HepG2 (cell line): ENCODE data around the gene WSCD2. TPM values are rescaled to one million over a fixed set of nuclear protein-coding genes. Genes with fewer than 3 reads are reported as not detected.

Source experiments
- ATAC-seq: fragments of 200-7000 bp; cut with Tn5 transposase; 3 replicates; pipeline ENCODE4 v1.9.1; 2020; ENCODE audit warnings: mild to moderate bottlenecking, moderate library complexity
- BruUV-seq: library from RNA; stranded (reverse); fragments of 400-500 nt; replicated peaks from 2 replicates; lab custom pipeline; 2021; lab: Mats Ljungman, UMichigan
- CTCF ChIA-PET: fragments of 300-600 bp; formaldehyde crosslinking; extraction: SDS; loops from one replicate; lab custom pipeline; 2021; ENCODE audit warnings: low total read pairs, inconsistent platforms, low intra/inter-chr PET ratio; lab: Yijun Ruan, JAX
- POLR2A ChIA-PET: fragments of 350-600 bp; sonication (Branson Sonifier 250); formaldehyde crosslinking; loops from one replicate; lab custom pipeline; 2020; ENCODE audit warnings: antibody characterized with exemption, inconsistent platforms; lab: Yijun Ruan, JAX
- DNase-seq: peaks from one replicate; pipeline ENCODE4 v3.0.0-alpha.2; 2015; ENCODE audit warnings: low spot score
- FAIRE-seq: peaks from 3 replicates; lab custom pipeline; 2011; peaks lifted over from hg19 to GRCh38; lab: Jason Lieb, UNC
- H2AFZ ChIP-seq: one replicate; pipeline ENCODE4 v1.6.1; 2011; ENCODE audit warnings: low read length, inconsistent platforms
- H3K27ac ChIP-seq: fragments of 300-600 bp; 3 replicates; pipeline ENCODE4 v1.8.0; 2011; ENCODE audit warnings: mixed run types, mild to moderate bottlenecking, mixed read lengths, low read length, inconsistent platforms; ENCODE audit not compliant: insufficient read depth; ENCODE audit errors: extremely low read length
- H3K27me3 ChIP-seq, 2 experiments: fragments of 200-600 bp in 1 of 2; 2 replicates in 1 of 2; 3 replicates in 1 of 2; pipeline versions ENCODE4 v1.6.0 to v1.8.0; 2011; ENCODE audit warnings: low read length in 2 of 2, mild to moderate bottlenecking in 2 of 2, moderate library complexity in 2 of 2, inconsistent platforms in 1 of 2; ENCODE audit not compliant: insufficient read depth in 2 of 2, control insufficient read depth in 1 of 2
- H3K36me3 ChIP-seq, 2 experiments: fragments of 200-600 bp in 1 of 2; replicated peaks in 1 of 2; 2 replicates in 1 of 2; 3 replicates in 1 of 2; pipeline versions ENCODE4 v1.5.1 to v1.8.0; 2011; ENCODE audit warnings: low read length in 2 of 2, inconsistent platforms in 1 of 2; ENCODE audit not compliant: insufficient read depth in 2 of 2, control insufficient read depth in 1 of 2
- H3K4me1 ChIP-seq: 2 replicates; pipeline ENCODE4 v1.5.1; 2012; ENCODE audit warnings: low read length, inconsistent platforms; ENCODE audit not compliant: insufficient read depth
- H3K4me2 ChIP-seq: 2 replicates; pipeline ENCODE4 v1.6.0; 2011; ENCODE audit warnings: low read depth, low read length, inconsistent platforms
- H3K4me3 ChIP-seq, 3 experiments: fragments of 200-600 bp in 1 of 3; sonication (generic), shearing (Covaris generic) in 1 of 3; replicated peaks in 1 of 3; 2 replicates each; pipeline ENCODE4 v1.5.1; 2011 to 2016; ENCODE audit warnings: low read length in 3 of 3, inconsistent platforms in 2 of 3, low read depth in 2 of 3, mild to moderate bottlenecking in 2 of 3, control low read depth in 1 of 3, mixed read lengths in 1 of 3; ENCODE audit not compliant: insufficient read depth in 1 of 3
- H3K79me2 ChIP-seq: one replicate; pipeline ENCODE4 v1.6.1; 2011; ENCODE audit warnings: low read length, inconsistent platforms; ENCODE audit not compliant: insufficient read depth
- H3K9ac ChIP-seq: 2 replicates; pipeline ENCODE4 v1.6.0; 2011; ENCODE audit warnings: mild to moderate bottlenecking, low read depth, low read length, inconsistent platforms; ENCODE audit not compliant: insufficient read depth
- H3K9me3 ChIP-seq: 2 replicates; pipeline ENCODE4 v1.5.1; 2012; ENCODE audit warnings: mild to moderate bottlenecking, low read length
- H4K20me1 ChIP-seq: 2 replicates; pipeline ENCODE4 v1.6.0; 2011; ENCODE audit warnings: inconsistent platforms, mild to moderate bottlenecking, low read length, moderate library complexity; ENCODE audit not compliant: insufficient read depth
- BHLHE40 ChIP-seq: IDR thresholded peaks from 2 replicates; pipeline ENCODE4 v1.6.1; 2011; ENCODE audit warnings: low read length, improper control_type of control experiment
- BRD4 ChIP-seq: sonication (generic); formaldehyde crosslinking; IDR thresholded peaks from 2 replicates; pipeline ENCODE4 v1.4.0; 2020; ENCODE audit warnings: missing genetic modification reagents
- CENPBD1 ChIP-seq: sonication (generic); formaldehyde crosslinking; IDR thresholded peaks from 2 replicates; pipeline ENCODE4 v1.8.0; 2022; ENCODE audit warnings: missing genetic modification reagents, low read depth, mild to moderate bottlenecking, borderline replicate concordance
- ETV5 ChIP-seq: IDR thresholded peaks from 2 replicates; pipeline ENCODE4 v1.6.1; 2018; ENCODE audit warnings: missing biosample characterization, missing genetic modification reagents, inconsistent platforms, borderline replicate concordance
- MBNL3 ChIP-seq: fragments of 250-450 bp; sonication (Bioruptor Pico); conservative IDR thresholded peaks from 2 replicates; pipeline ENCODE4 v1.8.0; 2022; ENCODE audit warnings: mild to moderate bottlenecking, inconsistent platforms
- SRSF4 ChIP-seq: fragments of 200-400 bp; formaldehyde crosslinking; IDR thresholded peaks from one replicate; pipeline ENCODE4 v1.6.1; 2018; ENCODE audit warnings: mild to moderate bottlenecking, low read depth, low read length, moderate library complexity; ENCODE audit not compliant: poor library complexity, severe bottlenecking
- ZBTB7B ChIP-seq: sonication (generic); formaldehyde crosslinking; IDR thresholded peaks from 2 replicates; pipeline ENCODE4 v1.4.0; 2020; ENCODE audit warnings: missing genetic modification reagents
- ZNF10 ChIP-seq: sonication (generic); formaldehyde crosslinking; IDR thresholded peaks from 2 replicates; pipeline ENCODE4 v1.4.0; 2020; ENCODE audit warnings: mild to moderate bottlenecking, low read depth, missing genetic modification reagents, borderline replicate concordance
- ZNF224 ChIP-seq: sonication (generic); formaldehyde crosslinking; IDR thresholded peaks from 2 replicates; pipeline ENCODE4 v1.5.0; 2020; ENCODE audit warnings: mild to moderate bottlenecking, missing genetic modification reagents
- ZNF253 ChIP-seq: sonication (generic); formaldehyde crosslinking; IDR thresholded peaks from 2 replicates; pipeline ENCODE4 v1.8.0; 2022; ENCODE audit warnings: mild to moderate bottlenecking, missing genetic modification reagents, borderline replicate concordance
- ZNF333 ChIP-seq: sonication (generic); formaldehyde crosslinking; IDR thresholded peaks from 2 replicates; pipeline ENCODE4 v1.4.0; 2020; ENCODE audit warnings: mild to moderate bottlenecking, missing genetic modification reagents, borderline replicate concordance
- ZNF414 ChIP-seq: sonication (generic); formaldehyde crosslinking; IDR thresholded peaks from 2 replicates; pipeline ENCODE4 v1.5.0; 2020; ENCODE audit warnings: missing genetic modification reagents
- ZNF552 ChIP-seq: sonication (generic); formaldehyde crosslinking; IDR thresholded peaks from 2 replicates; pipeline ENCODE4 v1.9.0; 2022; ENCODE audit warnings: missing genetic modification reagents, mild to moderate bottlenecking, borderline replicate concordance
- WGBS: methylation state at CpG from one replicate; pipeline ENCODE4 v1.1.6; 2017; ENCODE audit warnings: low lambda C conversion rate; 5-methylcytosine and 5-hydroxymethylcytosine counted together
- in situ Hi-C: cut with HindIII; loops from 2 replicates; pipeline ENCODE4 v1.10.0; 2017; ENCODE audit warnings: low pct_unique_long_range_greater_than_20kb; ENCODE audit not compliant: extremely low pct_ligation_motif_present
- intact Hi-C: fragments of 100-400 bp; cut with micrococcal nuclease; formaldehyde crosslinking; loops from one replicate; pipeline ENCODE4 v1.10.0; 2022; ENCODE audit not compliant: unreplicated experiment
- polyA plus RNA-seq, 8 experiments: library from polyadenylated mRNA; depleted of rRNA in 3 of 8; stranded (reverse) in 7 of 8; unstranded in 1 of 8; fragments of >200 nt; fragmentation: Illumina TruSeq in 4 of 8; extraction: Trizol in 4 of 8; gene quantifications; 2 replicates each; pipeline versions ENCODE4 v1.2.1 to v1.2.3, GENCODE V29; 2011 to 2016; ENCODE audit warnings: low read depth in 4 of 8, missing spikeins in 1 of 8, mixed read lengths in 1 of 8; ENCODE audit not compliant: insufficient read depth in 1 of 8
- total RNA-seq, 5 experiments: library from RNA; depleted of rRNA; stranded (reverse); fragments of >200 nt; fragmentation: Illumina TruSeq; extraction: Trizol; gene quantifications; 2 replicates each; pipeline ENCODE4 v1.2.3, GENCODE V29; 2016; ENCODE audit warnings: low read depth in 1 of 5

The WSCD2 gene
- total and polyA plus RNA-seq, 2 of the 13 experiments (the other 11 are each of a cell fraction or from before 2014, with no cell fraction given), result not detected

GRCh38 chr12:108109954-108110353 lies 19.1 kb upstream of the WSCD2 start:
- Histone ChIP-seq H3K9ac (no peak overlapping the region), H3K4me3 (no peak overlapping the region), H3K4me2 (no peak overlapping the region), H3K79me2 (no peaks in the 10 kb centered on the region), H2AFZ (no peak overlapping the region), H3K36me3 (no peaks in the 10 kb centered on the region), H3K9me3 (no peaks in the 10 kb centered on the region), H3K27ac (no peak overlapping the region), H3K4me1 (no peaks in the 10 kb centered on the region), H4K20me1 (no peaks in the 10 kb centered on the region), H3K27me3 (peaks cover 2 to 3% of the 10 kb centered on the region in 2 experiments; a peak in 2 of 5 replicates)
- ATAC-seq (no peak), DNase-seq (no peak), FAIRE-seq (no peak)
- in situ Hi-C loops, result no loop called here
- no peak for TF ChIP-seq ZNF333
- no peak for TF ChIP-seq ZNF414 (CRISPR knock-in tag)
- TF ChIP-seq ZNF253, result no peak
- TF ChIP-seq ZBTB7B, result no peak
- TF ChIP-seq ETV5 (CRISPR knock-in tag), result no peak
- TF ChIP-seq SRSF4, result no peak
- no peak for TF ChIP-seq ZNF10
- TF ChIP-seq ZNF552, result no peak
- TF ChIP-seq CENPBD1 (CRISPR knock-in tag), result no peak
- TF ChIP-seq BHLHE40, result no peak
- TF ChIP-seq BRD4, result no peak
- no peak for TF ChIP-seq MBNL3 (CRISPR knock-in tag)
- no peak for TF ChIP-seq ZNF224 (CRISPR knock-in tag)
- WGBS, result 4% methylated on average over 4 of the region's 4 CpGs
- POLR2A ChIA-PET, result no interaction called here
- intact Hi-C loops, result no loop called here
- CTCF ChIA-PET, result no interaction called here
- no TSS peak for BruUV-seq
